ENCODE data around the gene ZGLP1.
"Not testable (repeated sequence)": the region's sequence is repeated elsewhere in the genome, so short reads cannot be mapped to it uniquely, and the experiment has no call there.

Gene ZGLP1

DNA sequence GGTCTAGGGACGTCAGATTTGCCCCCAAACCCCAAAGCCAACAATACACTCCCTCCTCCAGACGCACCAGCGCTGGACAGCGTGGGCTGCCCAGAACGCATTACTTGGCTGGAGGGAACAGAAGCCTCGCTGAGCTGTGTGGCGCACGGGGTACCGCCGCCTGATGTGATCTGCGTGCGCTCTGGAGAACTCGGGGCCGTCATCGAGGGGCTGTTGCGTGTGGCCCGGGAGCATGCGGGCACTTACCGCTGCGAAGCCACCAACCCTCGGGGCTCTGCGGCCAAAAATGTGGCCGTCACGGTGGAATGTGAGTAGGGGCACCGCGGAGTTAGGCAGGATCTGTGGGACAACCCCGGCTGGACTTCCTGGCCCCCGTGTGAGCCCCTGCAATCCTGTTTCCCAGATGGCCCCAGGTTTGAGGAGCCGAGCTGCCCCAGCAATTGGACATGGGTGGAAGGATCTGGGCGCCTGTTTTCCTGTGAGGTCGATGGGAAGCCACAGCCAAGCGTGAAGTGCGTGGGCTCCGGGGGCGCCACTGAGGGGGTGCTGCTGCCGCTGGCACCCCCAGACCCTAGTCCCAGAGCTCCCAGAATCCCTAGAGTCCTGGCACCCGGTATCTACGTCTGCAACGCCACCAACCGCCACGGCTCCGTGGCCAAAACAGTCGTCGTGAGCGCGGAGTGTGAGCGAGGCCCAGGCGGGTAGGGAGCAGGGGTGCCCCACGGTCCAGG lies 15.8 kb downstream of the ZGLP1 start:
- no peak for DNase-seq (ENCODE audit: low spot score)

DNA sequence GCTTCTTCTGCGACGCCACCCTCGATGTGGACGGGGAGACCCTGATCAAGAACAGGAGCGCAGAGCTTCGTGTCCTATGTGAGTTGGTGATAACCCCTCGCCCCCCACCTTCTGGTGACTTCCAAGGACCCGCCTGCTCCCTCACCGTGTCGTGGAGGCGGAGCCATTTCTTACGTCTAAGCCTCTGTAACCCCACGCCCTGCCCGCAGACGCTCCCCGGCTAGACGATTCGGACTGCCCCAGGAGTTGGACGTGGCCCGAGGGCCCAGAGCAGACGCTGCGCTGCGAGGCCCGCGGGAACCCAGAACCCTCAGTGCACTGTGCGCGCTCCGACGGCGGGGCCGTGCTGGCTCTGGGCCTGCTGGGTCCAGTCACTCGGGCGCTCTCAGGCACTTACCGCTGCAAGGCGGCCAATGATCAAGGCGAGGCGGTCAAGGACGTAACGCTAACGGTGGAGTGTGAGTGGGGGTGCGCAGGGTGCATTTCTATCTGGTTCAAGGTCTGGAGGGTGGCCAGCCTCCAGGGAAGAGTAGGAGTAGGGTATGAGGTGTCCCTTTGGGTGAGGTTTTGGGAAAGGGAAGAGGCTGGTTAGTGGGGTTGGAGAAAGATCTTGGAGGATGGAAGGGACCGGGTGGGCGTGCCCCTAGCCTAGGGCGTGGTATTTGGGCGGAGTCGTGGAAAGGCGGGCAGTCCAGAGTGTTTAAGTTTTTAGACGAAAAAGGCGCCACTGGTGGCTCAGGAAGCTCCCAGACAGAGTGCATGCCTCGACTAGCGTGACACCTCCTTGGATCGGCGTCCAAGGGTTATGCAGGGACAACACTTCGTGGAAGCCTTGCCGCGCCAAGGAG lies 16.6 kb downstream of the ZGLP1 start:
- no peak for DNase-seq (ENCODE audit: low spot score)

DNA sequence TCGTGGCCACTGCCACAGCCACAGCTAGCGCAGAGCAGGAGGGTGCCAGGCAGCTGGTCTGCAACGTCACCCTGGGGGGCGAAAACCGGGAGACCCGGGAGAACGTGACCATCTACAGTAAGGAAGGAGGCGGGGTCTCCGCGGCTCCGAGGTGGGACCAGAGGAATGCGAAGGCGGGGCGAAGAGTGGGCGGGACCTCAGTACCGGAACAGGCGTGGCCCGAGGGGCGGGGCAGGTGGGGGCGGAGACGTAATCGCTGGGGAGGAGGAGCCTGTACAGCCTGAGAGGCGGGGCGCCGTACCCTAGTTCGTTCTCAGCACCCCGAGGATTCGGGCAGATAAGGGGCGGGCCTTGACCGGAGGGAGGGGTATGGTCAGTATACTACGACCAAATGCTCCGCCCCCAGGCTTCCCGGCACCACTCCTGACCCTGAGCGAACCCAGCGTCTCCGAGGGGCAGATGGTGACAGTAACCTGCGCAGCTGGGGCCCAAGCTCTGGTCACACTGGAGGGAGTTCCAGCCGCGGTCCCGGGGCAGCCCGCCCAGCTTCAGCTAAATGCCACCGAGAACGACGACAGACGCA lies 17.3 kb downstream of the ZGLP1 start:
- peak; percentile 91 for DNase-seq (ENCODE audit: low spot score)

- no peak for DNase-seq (ENCODE audit: low spot score)
These were observed 17.9 kb downstream of the ZGLP1 start for GRCh38 chr19:10291554-10292205.

DNA sequence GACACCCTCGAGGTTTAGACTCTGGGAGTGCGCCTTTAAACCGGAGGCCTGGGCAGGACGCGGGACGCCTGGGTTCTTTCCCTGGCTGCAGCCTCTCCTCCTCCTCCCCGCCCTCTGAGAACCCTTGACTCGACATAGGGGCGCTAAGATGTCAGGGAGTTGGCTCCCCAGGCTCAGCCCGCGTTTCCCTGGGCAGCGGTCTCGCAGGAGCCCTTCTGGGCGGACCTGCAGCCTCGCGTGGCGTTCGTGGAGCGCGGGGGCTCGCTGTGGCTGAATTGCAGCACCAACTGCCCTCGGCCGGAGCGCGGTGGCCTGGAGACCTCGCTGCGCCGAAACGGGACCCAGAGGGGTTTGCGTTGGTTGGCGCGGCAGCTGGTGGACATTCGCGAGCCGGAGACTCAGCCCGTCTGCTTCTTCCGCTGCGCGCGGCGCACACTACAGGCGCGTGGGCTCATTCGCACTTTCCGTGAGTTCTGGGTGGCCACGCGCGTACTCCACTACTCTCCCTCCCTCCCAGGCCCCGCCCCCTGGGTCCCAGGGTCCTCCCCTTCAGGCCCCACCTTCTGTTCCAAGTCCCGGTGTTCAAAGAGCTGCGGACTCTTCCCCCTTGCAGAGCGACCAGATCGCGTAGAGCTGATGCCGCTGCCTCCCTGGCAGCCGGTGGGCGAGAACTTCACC lies 18.6 kb downstream of the ZGLP1 start:
- peak; percentile 84 for DNase-seq (ENCODE audit: low spot score)

DNA sequence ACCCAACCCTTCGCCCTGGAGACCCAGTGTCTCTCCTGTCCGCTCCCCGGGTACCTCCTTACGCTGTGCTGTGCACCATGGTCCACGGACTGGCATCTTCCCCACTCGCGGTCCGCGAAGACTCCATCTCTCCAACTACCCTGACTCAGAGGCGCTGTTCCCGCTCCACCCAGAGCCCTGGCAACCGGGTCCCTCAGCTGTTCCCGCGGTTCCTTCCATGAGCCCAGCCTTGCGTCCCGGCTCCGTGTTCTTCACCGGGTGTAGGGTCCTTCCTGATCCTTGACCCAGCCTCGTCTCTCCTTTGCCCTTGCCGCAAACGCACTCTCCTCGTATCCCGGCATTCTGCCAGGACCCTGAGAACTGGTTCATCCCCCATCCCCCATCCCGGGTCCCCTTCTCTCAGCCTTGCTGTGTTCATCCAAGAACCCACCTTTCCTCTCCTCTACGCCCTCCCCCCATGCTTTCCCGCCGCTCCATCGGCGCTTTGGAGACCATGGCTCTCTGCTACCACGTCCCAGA lies 19.2 kb downstream of the ZGLP1 start:
- no peak for DNase-seq (ENCODE audit: low spot score)

DNA sequence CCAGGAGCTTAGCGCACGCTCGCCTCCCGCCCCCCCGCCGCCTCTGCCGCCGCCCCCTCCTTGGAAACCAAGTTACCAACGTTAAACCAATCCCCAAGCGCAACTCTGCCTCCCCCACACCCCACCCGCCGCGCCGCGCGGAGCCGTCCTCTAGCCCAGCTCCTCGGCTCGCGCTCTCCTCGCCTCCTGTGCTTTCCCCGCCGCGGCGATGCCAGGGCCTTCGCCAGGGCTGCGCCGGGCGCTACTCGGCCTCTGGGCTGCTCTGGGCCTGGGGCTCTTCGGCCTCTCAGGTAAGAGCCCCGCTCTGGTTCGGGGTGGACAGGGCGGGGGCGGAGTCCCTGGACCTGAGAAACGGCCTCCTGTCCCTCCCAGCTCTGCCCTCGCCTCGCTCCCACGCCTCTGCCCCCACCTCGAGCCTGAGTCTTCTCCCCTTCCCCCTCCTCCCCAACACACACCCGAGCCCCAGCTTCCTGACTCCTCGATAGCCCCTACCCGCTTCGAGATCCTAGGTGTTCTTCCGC lies 19.7 kb downstream of the ZGLP1 start, which contains the start of gene ICAM5:
Gene ICAM5 (plus strand): TSS at position 117 of the 521 bp plus-strand sequence. CDS start 92 bp downstream, at position 209.
- peak; percentile 50 for DNase-seq (ENCODE audit: low spot score)

DNA sequence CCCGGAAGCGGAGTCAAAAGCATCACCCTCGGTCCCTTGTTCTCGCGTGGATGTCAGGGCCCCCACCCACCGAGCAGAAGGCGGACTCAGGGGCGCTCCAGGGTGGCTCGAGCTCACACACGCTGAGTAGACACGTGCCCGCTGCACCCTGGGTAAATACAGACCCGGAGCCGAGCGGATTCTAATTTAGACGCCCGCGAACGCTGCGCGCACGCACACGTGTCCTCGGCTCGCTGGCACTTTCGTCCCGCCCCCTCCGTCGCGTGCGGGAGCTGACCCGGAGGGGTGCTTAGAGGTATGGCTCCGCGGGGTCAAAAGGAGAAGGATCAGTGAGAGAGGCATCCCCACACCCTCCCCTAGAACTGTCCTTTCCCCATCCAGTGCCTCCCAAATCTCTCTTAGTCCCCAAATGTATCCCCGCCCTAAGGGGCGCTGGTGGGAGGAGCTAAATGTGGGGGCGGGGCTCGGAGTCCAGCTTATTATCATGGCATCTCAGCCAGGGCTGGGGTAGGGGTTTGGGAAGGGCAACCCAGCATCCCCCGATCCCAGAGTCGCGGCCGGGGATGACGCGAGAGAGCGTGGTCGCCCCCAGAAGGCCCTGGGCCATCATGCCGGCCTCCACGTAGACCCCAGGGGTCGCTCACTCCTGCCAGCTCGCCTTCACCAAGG lies 20.3 kb downstream of the ZGLP1 start:
- peak; percentile 64 for DNase-seq (ENCODE audit: low spot score)

DNA sequence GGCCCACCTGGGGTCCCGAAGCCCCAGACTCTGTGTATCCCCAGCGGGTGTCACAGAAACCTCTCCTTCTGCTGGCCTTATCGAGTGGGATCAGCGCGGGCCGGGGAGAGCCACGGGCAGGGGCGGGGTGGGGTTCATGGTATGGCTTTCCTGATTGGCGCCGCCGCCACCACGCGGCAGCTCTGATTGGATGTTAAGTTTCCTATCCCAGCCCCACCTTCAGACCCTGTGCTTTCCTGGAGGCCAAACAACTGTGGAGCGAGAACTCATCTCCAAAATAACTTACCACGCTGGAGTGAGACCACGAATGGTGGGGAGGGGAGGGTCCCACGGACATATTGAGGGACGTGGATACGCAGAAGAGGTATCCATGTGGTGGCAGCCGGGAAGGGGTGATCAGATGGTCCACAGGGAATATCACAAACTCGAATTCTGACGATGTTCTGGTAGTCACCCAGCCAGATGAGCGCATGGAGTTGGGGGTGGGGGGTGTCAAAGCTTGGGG lies 20.9 kb downstream of the ZGLP1 start:
- peak; percentile 84 for DNase-seq (ENCODE audit: low spot score)

- no peak for DNase-seq (ENCODE audit: low spot score)
These were observed 22.5 kb downstream of the ZGLP1 start, which contains the start of gene ICAM4 for GRCh38 chr19:10286803-10287737. TSS of gene ICAM4 (plus strand) at chr19:10286955. CDS start at chr19:10287013, 58 bp downstream.

DNA sequence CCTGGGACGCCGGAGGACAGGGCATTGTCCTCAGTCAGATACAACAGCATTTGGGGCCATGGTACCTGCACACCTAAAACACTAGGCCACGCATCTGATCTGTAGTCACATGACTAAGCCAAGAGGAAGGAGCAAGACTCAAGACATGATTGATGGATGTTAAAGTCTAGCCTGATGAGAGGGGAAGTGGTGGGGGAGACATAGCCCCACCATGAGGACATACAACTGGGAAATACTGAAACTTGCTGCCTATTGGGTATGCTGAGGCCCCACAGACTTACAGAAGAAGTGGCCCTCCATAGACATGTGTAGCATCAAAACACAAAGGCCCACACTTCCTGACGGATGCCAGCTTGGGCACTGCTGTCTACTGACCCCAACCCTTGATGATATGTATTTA lies 24.2 kb downstream of the ZGLP1 start:
- no peak for DNase-seq (ENCODE audit: low spot score)

- DNase-seq (ENCODE audit: low spot score) = no peak
These were observed 24.7 kb downstream of the ZGLP1 start for GRCh38 chr19:10284960-10285278.

- DNase-seq (ENCODE audit: low spot score) = no peak
These were observed 25.3 kb downstream of the ZGLP1 start for GRCh38 chr19:10284065-10284959.

DNA sequence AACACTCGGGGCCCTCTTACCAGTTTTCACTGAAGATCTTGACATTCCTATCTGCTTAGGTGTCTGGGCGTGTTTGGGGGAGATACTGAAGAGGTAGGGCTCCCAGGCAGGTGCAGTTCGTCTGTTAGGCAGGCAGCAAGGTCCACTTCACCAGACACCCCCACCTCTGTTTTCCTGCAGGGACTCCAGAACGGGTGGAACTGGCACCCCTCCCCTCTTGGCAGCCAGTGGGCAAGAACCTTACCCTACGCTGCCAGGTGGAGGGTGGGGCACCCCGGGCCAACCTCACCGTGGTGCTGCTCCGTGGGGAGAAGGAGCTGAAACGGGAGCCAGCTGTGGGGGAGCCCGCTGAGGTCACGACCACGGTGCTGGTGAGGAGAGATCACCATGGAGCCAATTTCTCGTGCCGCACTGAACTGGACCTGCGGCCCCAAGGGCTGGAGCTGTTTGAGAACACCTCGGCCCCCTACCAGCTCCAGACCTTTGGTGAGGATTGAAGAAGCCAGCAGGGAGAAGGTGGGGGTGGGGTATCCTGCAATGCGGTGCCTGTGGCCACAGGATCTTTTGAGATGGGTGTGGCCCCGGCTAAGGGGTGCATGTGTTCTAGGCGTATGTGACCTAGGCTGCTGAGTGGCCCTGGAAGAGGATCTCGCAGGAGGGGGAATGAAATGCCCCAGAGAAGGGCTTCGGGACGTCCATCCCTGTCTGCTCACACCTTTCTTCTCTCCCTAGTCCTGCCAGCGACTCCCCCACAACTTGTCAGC lies 26.1 kb downstream of the ZGLP1 start:
- DNase-seq (ENCODE audit: low spot score) = no peak

GRCh38 chr19:10282043-10282442 lies 27.6 kb downstream of the ZGLP1 start:
- DNase-seq (ENCODE audit: low spot score) = not testable (repeated sequence)

GRCh38 chr19:10279737-10280442 lies 29.7 kb downstream of the ZGLP1 start:
- DNase-seq (ENCODE audit: low spot score) = no peak

DNA sequence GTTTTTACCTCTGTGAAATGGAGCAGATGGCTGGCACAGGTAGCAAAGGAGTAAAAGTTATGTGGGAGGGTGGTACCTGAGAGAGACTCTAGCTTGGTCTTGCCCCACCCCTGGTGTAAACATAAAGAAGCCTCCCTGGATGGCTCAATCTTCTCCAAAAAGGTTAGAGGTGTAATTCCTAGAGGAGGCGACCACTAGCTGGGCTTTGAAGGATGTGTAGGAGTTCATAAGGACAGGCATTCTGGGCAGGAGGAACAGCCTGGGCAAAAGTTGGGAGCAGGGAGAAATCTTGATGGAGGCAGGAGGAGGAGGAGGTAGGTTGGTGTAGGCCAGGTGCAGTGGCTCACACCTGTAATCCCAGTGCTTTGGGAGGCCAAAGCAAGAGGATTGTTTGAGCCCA lies 30.7 kb downstream of the ZGLP1 start:
- DNase-seq (ENCODE audit: low spot score) = no peak
